DND-41 (cell line): ENCODE measurements around the gene TYW1B.
"Not testable (repeated sequence)": the region's sequence is repeated elsewhere in the genome, so short reads cannot be mapped to it uniquely, and the experiment has no call there.

Experiments
- ATAC-seq: fragments of 200-7000 bp; cut with Tn5 transposase; 3 replicates; pipeline ENCODE4 v1.9.1; 2021; ENCODE audit warnings: low read depth; ENCODE audit not compliant: insufficient read depth
- DNase-seq: peaks from one replicate; pipeline ENCODE4 v3.0.0-alpha.2; 2020
- H2AFZ ChIP-seq: 2 replicates; pipeline ENCODE4 v1.6.0; 2012; ENCODE audit warnings: low read depth, low read length
- H3K27ac ChIP-seq: 2 replicates; pipeline ENCODE4 v1.5.1; 2012; ENCODE audit warnings: low read length, inconsistent platforms
- H3K27me3 ChIP-seq: fragments of 200-600 bp; sonication (generic); 2 replicates; pipeline ENCODE4 v1.6.0; 2012; ENCODE audit warnings: low read length, mild to moderate bottlenecking, inconsistent platforms; ENCODE audit not compliant: insufficient read depth, poor library complexity
- H3K36me3 ChIP-seq: 2 replicates; pipeline ENCODE4 v1.5.1; 2012; ENCODE audit warnings: low read length, inconsistent platforms; ENCODE audit not compliant: insufficient read depth
- H3K4me1 ChIP-seq: 2 replicates; pipeline ENCODE4 v1.5.1; 2012; ENCODE audit warnings: mild to moderate bottlenecking, low read length; ENCODE audit not compliant: insufficient read depth
- H3K4me2 ChIP-seq: 2 replicates; pipeline ENCODE4 v1.6.0; 2012; ENCODE audit warnings: mild to moderate bottlenecking, moderate library complexity, low read length, inconsistent platforms; ENCODE audit not compliant: insufficient read depth
- H3K4me3 ChIP-seq, 2 experiments: fragments of 200-600 bp in 1 of 2; shearing (Covaris generic) in 1 of 2; 2 replicates each; pipeline ENCODE4 v1.5.1; 2012 to 2016; ENCODE audit warnings: inconsistent platforms in 2 of 2, low read length in 2 of 2, mild to moderate bottlenecking in 2 of 2, low read depth in 1 of 2, moderate library complexity in 1 of 2
- H3K79me2 ChIP-seq: 2 replicates; pipeline ENCODE4 v1.6.0; 2012; ENCODE audit warnings: low read length, inconsistent platforms; ENCODE audit not compliant: insufficient read depth
- H3K9ac ChIP-seq: 2 replicates; pipeline ENCODE4 v1.6.0; 2012; ENCODE audit warnings: low read depth, mild to moderate bottlenecking, inconsistent platforms, low read length, moderate library complexity
- H3K9me3 ChIP-seq: 2 replicates; pipeline ENCODE4 v1.5.1; 2012; ENCODE audit warnings: low read length, moderate library complexity, mild to moderate bottlenecking, inconsistent platforms; ENCODE audit not compliant: insufficient read depth, severe bottlenecking
- H4K20me1 ChIP-seq: 2 replicates; pipeline ENCODE4 v1.6.0; 2012; ENCODE audit warnings: low read length; ENCODE audit not compliant: insufficient read depth
- CTCF ChIP-seq: IDR thresholded peaks from 2 replicates; pipeline ENCODE4 v1.5.1; 2012; ENCODE audit warnings: borderline replicate concordance, low read length, moderate library complexity, mild to moderate bottlenecking; ENCODE audit not compliant: poor library complexity, severe bottlenecking; ENCODE audit errors: extremely low read depth
- EZH2 ChIP-seq: IDR thresholded peaks from 3 replicates; pipeline ENCODE4 v1.6.1; 2012; ENCODE audit warnings: borderline replicate concordance, low read depth, mild to moderate bottlenecking, moderate library complexity, low read length, inconsistent platforms; ENCODE audit not compliant: severe bottlenecking

TYW1B gene

GRCh38 chr7:72622532-72622931 lies 205.5 kb downstream of the TYW1B start:
- DNase-seq (no peak), ATAC-seq (no peak)
- no peaks in the 10 kb centered on the region for H3K79me2 ChIP-seq
- H3K27me3 ChIP-seq = no peaks in the 10 kb centered on the region
- H3K4me1 ChIP-seq = 0 out of 2 replicates have a peak, but pooled peaks cover 5% of the 10 kb centered on the region
- no peak overlapping the region for H3K4me3 ChIP-seq
- no peaks in the 10 kb centered on the region for H3K9me3 ChIP-seq
- H4K20me1 ChIP-seq = no peaks in the 10 kb centered on the region
- no peaks in the 10 kb centered on the region for H3K36me3 ChIP-seq
- no peak overlapping the region for H3K27ac ChIP-seq
- no peak for TF ChIP-seq EZH2
- no peak for TF ChIP-seq CTCF
- H3K9ac ChIP-seq = no peak overlapping the region
- H2AFZ ChIP-seq = no peak overlapping the region
- no peak overlapping the region for H3K4me2 ChIP-seq

GRCh38 chr7:72621761-72622187 lies 206.2 kb downstream of the TYW1B start:
- H2AFZ ChIP-seq, DNase-seq, H3K4me1 ChIP-seq, H3K27ac ChIP-seq, H4K20me1 ChIP-seq, H3K36me3 ChIP-seq, H3K9ac ChIP-seq, H3K4me2 ChIP-seq, H3K9me3 ChIP-seq, H3K27me3 ChIP-seq, H3K79me2 ChIP-seq, H3K4me3 ChIP-seq, ATAC-seq: not testable (repeated sequence)

GRCh38 chr7:72620923-72621322 lies 207.1 kb downstream of the TYW1B start:
- not testable (repeated sequence) for H3K27ac ChIP-seq, H3K79me2 ChIP-seq, H2AFZ ChIP-seq, H3K36me3 ChIP-seq, H3K4me2 ChIP-seq, H3K27me3 ChIP-seq, H4K20me1 ChIP-seq, H3K4me3 ChIP-seq, DNase-seq, H3K9me3 ChIP-seq, H3K9ac ChIP-seq, H3K4me1 ChIP-seq, ATAC-seq

- not testable (repeated sequence) for ATAC-seq, H3K4me1 ChIP-seq, H3K4me3 ChIP-seq, H3K36me3 ChIP-seq, H2AFZ ChIP-seq, H3K9me3 ChIP-seq, H3K9ac ChIP-seq, H4K20me1 ChIP-seq, H3K27ac ChIP-seq, DNase-seq, H3K27me3 ChIP-seq, H3K79me2 ChIP-seq, H3K4me2 ChIP-seq
Measured at GRCh38 chr7:72618435-72619180, 209.4 kb downstream of the TYW1B start.

GRCh38 chr7:72609761-72610160 lies 218.2 kb downstream of the TYW1B start:
- H3K4me2 ChIP-seq, H4K20me1 ChIP-seq, H3K27ac ChIP-seq, H3K4me1 ChIP-seq, H3K79me2 ChIP-seq, H3K9me3 ChIP-seq, DNase-seq, ATAC-seq, H3K9ac ChIP-seq, H3K36me3 ChIP-seq, H2AFZ ChIP-seq, H3K4me3 ChIP-seq, H3K27me3 ChIP-seq: not testable (repeated sequence)

- DNase-seq, H3K9me3 ChIP-seq, H4K20me1 ChIP-seq, H3K9ac ChIP-seq, H3K4me1 ChIP-seq, H3K27me3 ChIP-seq, H3K36me3 ChIP-seq, ATAC-seq, H3K4me2 ChIP-seq, H3K79me2 ChIP-seq, H3K27ac ChIP-seq, H3K4me3 ChIP-seq, H2AFZ ChIP-seq: not testable (repeated sequence)
Measured at GRCh38 chr7:72607988-72608387, 220.0 kb downstream of the TYW1B start.

GRCh38 chr7:72605863-72606431 lies 222.1 kb downstream of the TYW1B start:
- not testable (repeated sequence) for H3K36me3 ChIP-seq, H3K9me3 ChIP-seq, H4K20me1 ChIP-seq, DNase-seq, H3K4me3 ChIP-seq, H3K4me2 ChIP-seq, H3K4me1 ChIP-seq, ATAC-seq, H3K27ac ChIP-seq, H3K9ac ChIP-seq, H3K79me2 ChIP-seq, H2AFZ ChIP-seq, H3K27me3 ChIP-seq
